ENCODE data around the gene ZCCHC7.
"Not testable (repeated sequence)": the region's sequence is repeated elsewhere in the genome, so short reads cannot be mapped to it uniquely, and the experiment has no call there.

The ZCCHC7 gene

GRCh38 chr9:37373621-37374020, 253.2 kb downstream of the ZCCHC7 start:
- no peak for DNase-seq (ENCODE audit: low read depth in 2 of 2)

- DNase-seq (ENCODE audit: low read depth in 2 of 2), result no peak
These were observed 254.5 kb downstream of the ZCCHC7 start for GRCh38 chr9:37374892-37375291.

- DNase-seq (ENCODE audit: low read depth in 2 of 2), result no peak
These were observed 257.6 kb downstream of the ZCCHC7 start for GRCh38 chr9:37377688-37378612.

- no peak for DNase-seq (ENCODE audit: low read depth in 2 of 2)
These were observed 258.2 kb downstream of the ZCCHC7 start for GRCh38 chr9:37378613-37379004.

GRCh38 chr9:37379835-37380234, 259.5 kb downstream of the ZCCHC7 start:
- no peak for DNase-seq (ENCODE audit: low read depth in 2 of 2)

- no peak for DNase-seq (ENCODE audit: low read depth in 2 of 2)
These were observed 260.2 kb downstream of the ZCCHC7 start for GRCh38 chr9:37380570-37380969.

- no peak for DNase-seq (ENCODE audit: low read depth in 2 of 2)
These were observed 260.8 kb downstream of the ZCCHC7 start for GRCh38 chr9:37381094-37381741.

GRCh38 chr9:37382161-37382981, 262.0 kb downstream of the ZCCHC7 start:
- no peak for DNase-seq (ENCODE audit: low read depth in 2 of 2)

- DNase-seq (ENCODE audit: low read depth in 2 of 2), result no peak
These were observed 262.6 kb downstream of the ZCCHC7 start for GRCh38 chr9:37382982-37383357.

- DNase-seq (ENCODE audit: low read depth in 2 of 2), result no peak
These were observed 263.0 kb downstream of the ZCCHC7 start for GRCh38 chr9:37383393-37383792.

- DNase-seq (ENCODE audit: low read depth in 2 of 2), result no peak
These were observed 263.7 kb downstream of the ZCCHC7 start for GRCh38 chr9:37383876-37384746.

- no peak for DNase-seq (ENCODE audit: low read depth in 2 of 2)
These were observed 264.9 kb downstream of the ZCCHC7 start for GRCh38 chr9:37385286-37385685.

- no peak for DNase-seq (ENCODE audit: low read depth in 2 of 2)
These were observed 266.6 kb downstream of the ZCCHC7 start for GRCh38 chr9:37386988-37387387.

- no peak for DNase-seq (ENCODE audit: low read depth in 2 of 2)
These were observed 270.4 kb downstream of the ZCCHC7 start for GRCh38 chr9:37390759-37391158.

GRCh38 chr9:37392272-37392671, 271.9 kb downstream of the ZCCHC7 start:
- DNase-seq (ENCODE audit: low read depth in 2 of 2), result no peak

- no peak for DNase-seq (ENCODE audit: low read depth in 2 of 2)
These were observed 274.9 kb downstream of the ZCCHC7 start for GRCh38 chr9:37395229-37395628.

GRCh38 chr9:37395663-37396062, 275.3 kb downstream of the ZCCHC7 start:
- DNase-seq (ENCODE audit: low read depth in 2 of 2), result no peak

- not testable (repeated sequence) for DNase-seq (ENCODE audit: low read depth in 2 of 2)
These were observed 277.6 kb downstream of the ZCCHC7 start for GRCh38 chr9:37397948-37398347.

GRCh38 chr9:37398464-37399025, 278.2 kb downstream of the ZCCHC7 start:
- DNase-seq (ENCODE audit: low read depth in 2 of 2), result no peak

GRCh38 chr9:37399336-37399735, 279.0 kb downstream of the ZCCHC7 start:
- DNase-seq (ENCODE audit: low read depth in 2 of 2), result no peak

GRCh38 chr9:37404590-37404989, 284.2 kb downstream of the ZCCHC7 start:
- no peak for DNase-seq (ENCODE audit: low read depth in 2 of 2)
